GM12878 (cell line): ENCODE data around the gene CTAG1B. TPM values are rescaled to one million over a fixed set of nuclear protein-coding genes. Genes with fewer than 3 reads are reported as not detected.

Experiments used
- ATAC-seq: fragments of 200-7000 bp; cut with Tn5 transposase; 3 replicates; pipeline ENCODE4 v1.9.1; 2020; ENCODE audit warnings: mild to moderate bottlenecking, moderate library complexity
- BruUV-seq: library from RNA; stranded (reverse); fragments of 400-500 nt; replicated peaks from 2 replicates; lab custom pipeline; 2021; lab: Mats Ljungman, UMichigan
- CTCF ChIA-PET: fragments of 300-600 bp; sonication (Branson Sonifier 250); formaldehyde crosslinking; extraction: SDS; loops from one replicate; lab custom pipeline; 2021; ENCODE audit warnings: inconsistent platforms; lab: Yijun Ruan, JAX
- POLR2A ChIA-PET: fragments of 350-600 bp; formaldehyde crosslinking; extraction: SDS; loops from one replicate; lab custom pipeline; 2021; ENCODE audit warnings: inconsistent platforms; lab: Charles Lee
- RAD21 ChIA-PET: fragments of 300-600 bp; sonication (Branson Sonifier 250); formaldehyde crosslinking; loops from one replicate; lab custom pipeline; 2023; ENCODE audit warnings: antibody characterized with exemption; ENCODE audit not compliant: unreplicated experiment; lab: Charles Lee
- SMC1A ChIA-PET: fragments of 300-600 bp; sonication (Branson Sonifier 250); formaldehyde crosslinking; loops from one replicate; lab custom pipeline; 2023; ENCODE audit not compliant: unreplicated experiment, uncharacterized antibody; lab: Charles Lee
- DNase-seq: peaks from one replicate; pipeline ENCODE4 v3.0.0-alpha.2; 2011; ENCODE audit warnings: low read depth, low spot score
- FAIRE-seq: peaks from 3 replicates; lab custom pipeline; 2011; peaks lifted over from hg19 to GRCh38; lab: Jason Lieb, UNC
- H2AFZ ChIP-seq: 2 replicates; pipeline ENCODE4 v1.6.0; 2011; ENCODE audit warnings: low read depth, low read length, control low read depth; ENCODE audit not compliant: control insufficient read depth
- H3K27ac ChIP-seq: 2 replicates; pipeline ENCODE4 v1.5.1; 2011; ENCODE audit warnings: control low read depth; ENCODE audit not compliant: control insufficient read depth, insufficient read depth
- H3K27me3 ChIP-seq, 2 experiments: replicated peaks in 1 of 2; 2 replicates each; pipeline versions ENCODE4 v1.6.0 to v1.6.1; 2011; ENCODE audit warnings: low read length in 1 of 2; ENCODE audit not compliant: control insufficient read depth in 2 of 2, insufficient read depth in 2 of 2
- H3K36me3 ChIP-seq, 2 experiments: 2 replicates each; pipeline ENCODE4 v1.5.1; 2011; ENCODE audit warnings: low read length in 1 of 2; ENCODE audit not compliant: control insufficient read depth in 2 of 2, insufficient read depth in 2 of 2
- H3K4me1 ChIP-seq: 2 replicates; pipeline ENCODE4 v1.6.1; 2011; ENCODE audit warnings: mild to moderate bottlenecking, low read length, moderate library complexity, mixed read lengths; ENCODE audit not compliant: control insufficient read depth, insufficient read depth
- H3K4me2 ChIP-seq: 2 replicates; pipeline ENCODE4 v1.6.0; 2011; ENCODE audit warnings: control low read depth; ENCODE audit not compliant: control insufficient read depth, insufficient read depth
- H3K4me3 ChIP-seq: fragments of 200-600 bp; sonication (generic); 2 replicates; pipeline ENCODE4 v1.5.1; 2016
- H3K79me2 ChIP-seq: 2 replicates; pipeline ENCODE4 v1.6.0; 2011; ENCODE audit warnings: low read length; ENCODE audit not compliant: control insufficient read depth, insufficient read depth
- H3K9ac ChIP-seq: 2 replicates; pipeline ENCODE4 v1.8.0; 2011; ENCODE audit warnings: low read length, control low read depth, mixed read lengths; ENCODE audit not compliant: control insufficient read depth, insufficient read depth
- H3K9me3 ChIP-seq: replicated peaks from 3 replicates; pipeline ENCODE4 v1.5.1; 2011; ENCODE audit warnings: mild to moderate bottlenecking, low read length; ENCODE audit not compliant: control insufficient read depth, insufficient read depth
- H4K20me1 ChIP-seq: 2 replicates; pipeline ENCODE4 v1.6.0; 2011; ENCODE audit not compliant: control insufficient read depth, insufficient read depth
- E2F4 ChIP-seq: IDR thresholded peaks from 2 replicates; pipeline ENCODE4 v1.6.1; 2012; ENCODE audit warnings: low read depth, low read length, improper control_type of control experiment
- EZH2 ChIP-seq: IDR thresholded peaks from 2 replicates; pipeline ENCODE4 v1.6.1; 2012; ENCODE audit warnings: low read depth, mild to moderate bottlenecking, control low read depth, inconsistent platforms, low read length, borderline replicate concordance; ENCODE audit not compliant: control insufficient read depth
- FOS ChIP-seq: IDR thresholded peaks from 3 replicates; pipeline ENCODE4 v1.6.1; 2011; ENCODE audit warnings: borderline replicate concordance; ENCODE audit not compliant: insufficient read length; ENCODE audit errors: extremely low read depth
- MEF2A ChIP-seq: IDR thresholded peaks from 2 replicates; pipeline ENCODE4 v1.6.1; 2011; ENCODE audit warnings: low read depth, mild to moderate bottlenecking, low read length, moderate library complexity; ENCODE audit not compliant: insufficient read depth
- NFYA ChIP-seq: IDR thresholded peaks from 2 replicates; pipeline ENCODE4 v1.6.1; 2011; ENCODE audit warnings: low read depth, mild to moderate bottlenecking, low read length, improper control_type of control experiment, borderline replicate concordance
- RELB ChIP-seq: fragments of 450-650 bp; IDR thresholded peaks from 2 replicates; pipeline ENCODE4 v1.6.1; 2017; ENCODE audit warnings: low read depth, mild to moderate bottlenecking, moderate library complexity
- SRF ChIP-seq, 2 experiments: IDR thresholded peaks; 2 replicates each; pipeline ENCODE4 v1.6.1; 2011; ENCODE audit warnings: low read depth in 2 of 2, low read length in 2 of 2, mild to moderate bottlenecking in 1 of 2, moderate library complexity in 1 of 2
- SUPT20H ChIP-seq: IDR thresholded peaks from 2 replicates; pipeline ENCODE4 v1.6.1; 2011; ENCODE audit warnings: low read depth, mild to moderate bottlenecking, low read length, moderate library complexity, borderline replicate concordance; ENCODE audit not compliant: control insufficient read depth
- TBL1XR1 ChIP-seq: IDR thresholded peaks from 2 replicates; pipeline ENCODE4 v1.6.1; 2012; ENCODE audit warnings: low read depth, low read length, improper control_type of control experiment
- TCF3 ChIP-seq: IDR thresholded peaks from 2 replicates; pipeline ENCODE4 v1.6.1; 2012; ENCODE audit warnings: low read depth, mild to moderate bottlenecking, low read length, borderline replicate concordance; ENCODE audit not compliant: insufficient read depth
- ZNF24 ChIP-seq: fragments of 450-650 bp; IDR thresholded peaks from 2 replicates; pipeline ENCODE4 v1.6.1; 2017; ENCODE audit warnings: antibody characterized with exemption, mild to moderate bottlenecking
- ZNF384 ChIP-seq: IDR thresholded peaks from 2 replicates; pipeline ENCODE4 v1.6.1; 2012; ENCODE audit warnings: low read depth, mild to moderate bottlenecking, low read length, improper control_type of control experiment, borderline replicate concordance
- WGBS: methylation state at CpG from one replicate; pipeline ENCODE4 v1.1.6; 2016; ENCODE audit warnings: low lambda C conversion rate; ENCODE audit not compliant: insufficient replicate concordance, insufficient coverage; ENCODE audit errors: missing lambda C conversion rate; 5-methylcytosine and 5-hydroxymethylcytosine counted together
- in situ Hi-C: fragments of 300-500 bp; cut with MboI; formaldehyde crosslinking; loops from 9 replicates; pipeline ENCODE4 v1.14.3; 2018; ENCODE audit warnings: mixed read lengths
- intact Hi-C: fragments of 100-400 bp; cut with micrococcal nuclease; formaldehyde crosslinking; loops from one replicate; pipeline ENCODE4 v1.14.2; 2022; ENCODE audit not compliant: unreplicated experiment
- polyA plus RNA-seq, 11 experiments: library from polyadenylated mRNA; depleted of rRNA in 4 of 11; unstranded in 6 of 11; stranded (reverse) in 5 of 11; fragments of >200 nt; fragmentation: Nextera tagmentation in 4 of 11; fragmentation: Illumina TruSeq in 1 of 11; extraction: Ambion mirVana in 4 of 11; extraction: Trizol in 1 of 11; gene quantifications; 1 replicate in 1 of 11; 2 replicates in 10 of 11; pipeline versions ENCODE4 v1.2.1 to v1.2.3, GENCODE V29; 2011 to 2016; ENCODE audit warnings: inconsistent platforms in 2 of 11, missing spikeins in 2 of 11, low read depth in 1 of 11
- total RNA-seq, 4 experiments: library from RNA; depleted of rRNA in 3 of 4; stranded (reverse); fragments of >200 nt in 3 of 4; fragmentation: Illumina TruSeq in 1 of 4; extraction: Trizol in 1 of 4; gene quantifications; 2 replicates each; pipeline versions ENCODE4 v1.2.1 to v1.2.3, GENCODE V29; 2013 to 2021

Gene CTAG1B
- total and polyA plus RNA-seq, 10 of the 15 experiments (the other 5 are each of a cell fraction or from before 2014, with no cell fraction given), result not detected

- no peak overlapping the region for H3K4me3 ChIP-seq
- no peaks in the 10 kb centered on the region; the same call in 2 of the 3 replicates for H3K9me3 ChIP-seq
- in situ Hi-C loops, result loop anchor here (25.0 kb wide), 1 partner anchor 139 kb away; no protein-coding TSS in a partner anchor
- 37% methylated on average over 8 of the region's 8 CpGs for WGBS
- FAIRE-seq, result no peak
- H3K27ac ChIP-seq, result no peak overlapping the region
- POLR2A ChIA-PET, result no interaction called here
- H3K36me3 ChIP-seq, result no peaks in the 10 kb centered on the region
- H3K79me2 ChIP-seq, result no peaks in the 10 kb centered on the region
- no peak for DNase-seq
- TF ChIP-seq NFYA (no peak), ZNF24 (no peak), TBL1XR1 (no peak), ZNF384 (no peak), SRF (IDR thresholded peaks at IDR 0.05; ENCODE audit: low read depth in 2 of 2, low read length in 2 of 2) (no peak), RELB (no peak), SUPT20H (no peak), EZH2 (no peak), MEF2A (no peak), E2F4 (no peak), TCF3 (no peak), FOS (no peak)
- no peak overlapping the region for H2AFZ ChIP-seq
- ATAC-seq, result no peak
- H4K20me1 ChIP-seq, result no peaks in the 10 kb centered on the region
- RAD21 ChIA-PET, result no interaction called here
- no peaks in the 10 kb centered on the region for H3K4me1 ChIP-seq
- no peak overlapping the region for H3K9ac ChIP-seq
- CTCF ChIA-PET, result interaction anchor here (0.8 kb wide), 1 partner anchor 151 kb away, joined by 3 read pairs; no protein-coding TSS in a partner anchor
- SMC1A ChIA-PET, result no interaction called here
- BruUV-seq, result no TSS peak
- H3K4me2 ChIP-seq, result no peak overlapping the region
- no peaks in the 10 kb centered on the region for H3K27me3 ChIP-seq
- intact Hi-C loops, result no loop called here
These were observed 20.4 kb downstream of the CTAG1B start for GRCh38 chrX:154598656-154599055.
